ENCODE measurements around the gene KCNE1. TPM values are rescaled to one million over a fixed set of nuclear protein-coding genes. Genes with fewer than 3 reads are reported as not detected.
"Not testable (repeated sequence)": the region's sequence is repeated elsewhere in the genome, so short reads cannot be mapped to it uniquely, and the experiment has no call there.

KCNE1 gene
- total RNA-seq, 4 donors from 2014 or later, result 0.82 to 2.3 (median 0.83) TPM; not detected in 1

- WGBS, 2 donors, result 39 to 54% methylated on average over 5 of the region's 5 CpGs
- TF ChIP-seq CTCF (IDR thresholded peaks at IDR 0.05) (no peak), POLR2A (IDR thresholded peaks at IDR 0.05) (no peak)
- intact Hi-C loops (cut with DNase I), result no loop called here
- peak overlapping the region in 1 of 4 donors; percentile 6 for H3K27ac ChIP-seq
- no peak for DNase-seq
- H3K36me3 ChIP-seq, result no peaks in the 10 kb centered on the region
- no peaks in the 10 kb centered on the region for H3K27me3 ChIP-seq
- no peaks in the 10 kb centered on the region for H3K9me3 ChIP-seq
- no peak overlapping the region for H3K4me3 ChIP-seq
- H3K4me1 ChIP-seq, result peaks cover 0 to 20% (median 2%) of the 10 kb centered on the region in 3 donors
Observed at GRCh38 chr21:34558166-34558565, 46.2 kb upstream of the KCNE1 start.

GRCh38 chr21:34557261-34557660 lies 45.3 kb upstream of the KCNE1 start:
- DNase-seq, result no peak
- Histone ChIP-seq H3K4me3 (no peak overlapping the region), H3K27ac (no peak overlapping the region), H3K4me1 (peaks cover 0 to 29% (median 2%) of the 10 kb centered on the region in 3 donors), H3K27me3 (no peaks in the 10 kb centered on the region), H3K9me3 (no peaks in the 10 kb centered on the region), H3K36me3 (no peaks in the 10 kb centered on the region)
- no peak for TF ChIP-seq POLR2A (IDR thresholded peaks at IDR 0.05)
- no peak for TF ChIP-seq CTCF (IDR thresholded peaks at IDR 0.05)
- intact Hi-C loops (cut with DNase I), result no loop called here
- WGBS, 2 donors, result 73 to 80% methylated on average over 4 to 5 of the region's 5 CpGs

GRCh38 chr21:34554670-34555069 lies 42.7 kb upstream of the KCNE1 start:
- WGBS, 2 donors, result 83 to 94% methylated on average over 1 to 2 of the region's 2 CpGs
- intact Hi-C loops (cut with DNase I), result not testable (repeated sequence)

GRCh38 chr21:34554227-34554626 lies 42.2 kb upstream of the KCNE1 start:
- intact Hi-C loops (cut with DNase I), result no loop called here
- no peaks in the 10 kb centered on the region for H3K36me3 ChIP-seq
- no peaks in the 10 kb centered on the region for H3K27me3 ChIP-seq
- peaks cover 0 to 37% (median 2%) of the 10 kb centered on the region in 3 donors for H3K4me1 ChIP-seq
- no peak for TF ChIP-seq POLR2A (IDR thresholded peaks at IDR 0.05)
- no peak for TF ChIP-seq CTCF (IDR thresholded peaks at IDR 0.05)
- H3K9me3 ChIP-seq, result no peaks in the 10 kb centered on the region
- WGBS, 2 donors, result 95% methylated on average over 4 of the region's 4 CpGs
- DNase-seq, result no peak
- no peak overlapping the region for H3K4me3 ChIP-seq
- H3K27ac ChIP-seq, result no peak overlapping the region

More at GRCh38 chr21:34554670-34555069, 42.7 kb upstream of the KCNE1 start:
- H3K27ac ChIP-seq, H3K27me3 ChIP-seq, DNase-seq, H3K36me3 ChIP-seq, H3K4me3 ChIP-seq, H3K9me3 ChIP-seq: not testable (repeated sequence)
- peaks cover 0 to 37% (median 2%) of the 10 kb centered on the region in 3 donors for H3K4me1 ChIP-seq

- Histone ChIP-seq H3K4me3 (no peak overlapping the region), H3K27ac (peak overlapping the region in 3 of 4 donors; percentile 36 to 49 (median 44)), H3K36me3 (no peaks in the 10 kb centered on the region), H3K27me3 (no peaks in the 10 kb centered on the region), H3K9me3 (no peaks in the 10 kb centered on the region), H3K4me1 (peaks cover 0 to 28% (median 0%) of the 10 kb centered on the region in 3 donors)
- intact Hi-C loops (cut with DNase I), result no loop called here
- 56 to 68% methylated on average over 9 of the region's 9 CpGs for WGBS, 2 donors
- TF ChIP-seq CTCF (IDR thresholded peaks at IDR 0.05) (no peak), POLR2A (IDR thresholded peaks at IDR 0.05) (no peak)
- DNase-seq, result no peak
Observed at GRCh38 chr21:34553151-34553952, 41.3 kb upstream of the KCNE1 start.
